HEK293 (cell line): Measurements from ENCODE around the gene VPS13D.

Source experiments
- AEBP2 ChIP-seq: fragments of 450-650 bp; formaldehyde crosslinking; IDR thresholded peaks from 2 replicates; pipeline ENCODE4 v1.5.1; 2016; ENCODE audit warnings: missing biosample characterization, missing genetic modification characterization, borderline replicate concordance
- KLF8 ChIP-seq: fragments of 450-650 bp; formaldehyde crosslinking; IDR thresholded peaks from 2 replicates; pipeline ENCODE4 v1.5.1; 2016; ENCODE audit warnings: missing biosample characterization, missing genetic modification characterization
- REPIN1 ChIP-seq: fragments of 450-650 bp; formaldehyde crosslinking; IDR thresholded peaks from 2 replicates; pipeline ENCODE4 v1.5.1; 2017; ENCODE audit warnings: missing biosample characterization, missing genetic modification characterization, low read depth
- SALL2 ChIP-seq: fragments of 450-650 bp; formaldehyde crosslinking; IDR thresholded peaks from 2 replicates; pipeline ENCODE4 v1.5.0; 2017; ENCODE audit warnings: missing biosample characterization, mild to moderate bottlenecking, missing genetic modification characterization, borderline replicate concordance
- SCRT2 ChIP-seq: fragments of 450-650 bp; formaldehyde crosslinking; IDR thresholded peaks from 2 replicates; pipeline ENCODE4 v1.5.1; 2016; ENCODE audit warnings: missing biosample characterization, missing genetic modification characterization
- WT1 ChIP-seq: fragments of 450-650 bp; formaldehyde crosslinking; IDR thresholded peaks from 2 replicates; pipeline ENCODE4 v1.5.1; 2016; ENCODE audit warnings: missing biosample characterization, missing genetic modification characterization
- YY1 ChIP-seq: fragments of 450-650 bp; formaldehyde crosslinking; IDR thresholded peaks from 2 replicates; pipeline ENCODE4 v1.5.1; 2018; ENCODE audit warnings: missing biosample characterization, missing genetic modification characterization
- ZBTB10 ChIP-seq: fragments of 450-650 bp; formaldehyde crosslinking; IDR thresholded peaks from 2 replicates; pipeline ENCODE4 v1.5.1; 2016; ENCODE audit warnings: missing biosample characterization, missing genetic modification characterization
- ZNF114 ChIP-seq: fragments of 450-650 bp; formaldehyde crosslinking; IDR thresholded peaks from 2 replicates; pipeline ENCODE4 v1.5.0; 2017; ENCODE audit warnings: missing biosample characterization, missing genetic modification characterization
- ZNF140 ChIP-seq: fragments of 450-650 bp; formaldehyde crosslinking; IDR thresholded peaks from 2 replicates; pipeline ENCODE4 v1.5.1; 2016; ENCODE audit warnings: missing biosample characterization, missing genetic modification characterization
- ZNF16 ChIP-seq: fragments of 450-650 bp; formaldehyde crosslinking; IDR thresholded peaks from 2 replicates; pipeline ENCODE4 v1.5.1; 2016; ENCODE audit warnings: low read depth, missing biosample characterization, missing genetic modification characterization
- ZNF221 ChIP-seq: fragments of 450-650 bp; formaldehyde crosslinking; IDR thresholded peaks from 2 replicates; pipeline ENCODE4 v1.5.1; 2017; ENCODE audit warnings: missing biosample characterization, missing genetic modification characterization, borderline replicate concordance
- ZNF266 ChIP-seq: fragments of 450-650 bp; formaldehyde crosslinking; IDR thresholded peaks from 2 replicates; pipeline ENCODE4 v1.5.1; 2016; ENCODE audit warnings: missing biosample characterization, missing genetic modification characterization, low read depth
- ZNF274 ChIP-seq, 2 experiments: fragments of 200-500 bp in 1 of 2; fragments of 450-650 bp in 1 of 2; sonication (Bioruptor generic) in 1 of 2; formaldehyde crosslinking in 1 of 2; IDR thresholded peaks; 2 replicates each; pipeline versions ENCODE4 v1.5.1 to v1.6.1; 2014 to 2016; ENCODE audit warnings: borderline replicate concordance in 1 of 2, inconsistent platforms in 1 of 2, low read length in 1 of 2, missing biosample characterization in 1 of 2, missing genetic modification characterization in 1 of 2
- ZNF350 ChIP-seq: fragments of 450-650 bp; formaldehyde crosslinking; IDR thresholded peaks from 2 replicates; pipeline ENCODE4 v1.5.0; 2017; ENCODE audit warnings: missing biosample characterization, mild to moderate bottlenecking, missing genetic modification characterization
- ZNF354C ChIP-seq: fragments of 450-650 bp; formaldehyde crosslinking; IDR thresholded peaks from 2 replicates; pipeline ENCODE4 v1.5.1; 2016; ENCODE audit warnings: missing biosample characterization, missing genetic modification characterization, low read depth, borderline replicate concordance
- ZNF521 ChIP-seq: fragments of 450-650 bp; formaldehyde crosslinking; IDR thresholded peaks from 2 replicates; pipeline ENCODE4 v1.5.1; 2017; ENCODE audit warnings: missing biosample characterization, mild to moderate bottlenecking, missing genetic modification characterization
- ZNF529 ChIP-seq: fragments of 450-650 bp; formaldehyde crosslinking; IDR thresholded peaks from 2 replicates; pipeline ENCODE4 v1.5.1; 2017; ENCODE audit warnings: missing genetic modification characterization, missing biosample characterization; ENCODE audit not compliant: insufficient replicate concordance
- ZNF549 ChIP-seq: fragments of 450-650 bp; IDR thresholded peaks from 2 replicates; pipeline ENCODE4 v1.5.1; 2018; ENCODE audit warnings: missing biosample characterization, missing genetic modification characterization, mild to moderate bottlenecking, inconsistent platforms, moderate library complexity
- ZNF610 ChIP-seq: fragments of 450-650 bp; formaldehyde crosslinking; IDR thresholded peaks from 2 replicates; pipeline ENCODE4 v1.5.1; 2016; ENCODE audit warnings: missing biosample characterization, missing genetic modification characterization, borderline replicate concordance
- ZNF639 ChIP-seq: fragments of 450-650 bp; formaldehyde crosslinking; IDR thresholded peaks from 2 replicates; pipeline ENCODE4 v1.5.1; 2016; ENCODE audit warnings: missing biosample characterization, missing genetic modification characterization
- ZNF645 ChIP-seq: fragments of 450-650 bp; formaldehyde crosslinking; IDR thresholded peaks from 2 replicates; pipeline ENCODE4; 2016; ENCODE audit warnings: missing biosample characterization, missing genetic modification characterization
- ZNF707 ChIP-seq: fragments of 450-650 bp; formaldehyde crosslinking; IDR thresholded peaks from 2 replicates; pipeline ENCODE4 v1.5.1; 2016; ENCODE audit warnings: missing biosample characterization, missing genetic modification characterization
- ZNF776 ChIP-seq: fragments of 450-650 bp; formaldehyde crosslinking; IDR thresholded peaks from 2 replicates; pipeline ENCODE4 v1.5.0; 2017; ENCODE audit warnings: missing biosample characterization, missing genetic modification characterization, borderline replicate concordance
- ZNF791 ChIP-seq: fragments of 450-650 bp; formaldehyde crosslinking; IDR thresholded peaks from 2 replicates; pipeline ENCODE4 v1.5.1; 2016; ENCODE audit warnings: missing biosample characterization, missing genetic modification characterization
- ZSCAN16 ChIP-seq: fragments of 450-650 bp; formaldehyde crosslinking; IDR thresholded peaks from 2 replicates; pipeline ENCODE4 v1.5.1; 2016; ENCODE audit warnings: missing biosample characterization, missing genetic modification characterization
- ZXDB ChIP-seq: fragments of 450-650 bp; formaldehyde crosslinking; IDR thresholded peaks from 2 replicates; pipeline ENCODE4 v1.5.1; 2016; ENCODE audit warnings: missing biosample characterization, missing genetic modification characterization
- TF ChIP-seq, protein P1 (sequence below): IDR thresholded peaks from 2 replicates; pipeline ENCODE4 v1.6.1; 2011; ENCODE audit warnings: mild to moderate bottlenecking, low read depth, low read length, borderline replicate concordance
- TF ChIP-seq, protein P2 (sequence below): fragments of 450-650 bp; formaldehyde crosslinking; IDR thresholded peaks from 2 replicates; pipeline ENCODE4 v1.5.1; 2017; ENCODE audit warnings: missing biosample characterization, missing genetic modification characterization

Gene VPS13D

GRCh38 chr1:12477936-12478611 lies 248.2 kb downstream of the VPS13D start (continued):
- TF ChIP-seq ZNF140 (tag by site-specific recombination) (no peak), KLF8 (tag by site-specific recombination) (peak; percentile 97), ZNF791 (tag by site-specific recombination) (no peak), SALL2 (tag by site-specific recombination) (no peak), ZNF707 (tag by site-specific recombination) (no peak), ZNF645 (tag by site-specific recombination) (peak; percentile 98), ZNF549 (tag by site-specific recombination) (peak; percentile 53; the same call in 1 of the 2 replicates), REPIN1 (tag by site-specific recombination) (no peak), ZXDB (tag by site-specific recombination) (peak; percentile 99), ZNF529 (tag by site-specific recombination) (no peak), ZNF16 (no peak), ZNF266 (no peak), ZNF350 (tag by site-specific recombination) (no peak; the same call in 1 of the 2 replicates), YY1 (tag by site-specific recombination) (0 out of 2 replicates have a peak, but pooled peaks have one; percentile 40), ZBTB10 (tag by site-specific recombination) (peak; percentile 95), ZNF610 (tag by site-specific recombination) (peak; percentile 95), ZNF521 (tag by site-specific recombination) (no peak), ZNF776 (tag by site-specific recombination) (peak; percentile 32; the same call in 1 of the 2 replicates), ZNF221 (tag by site-specific recombination) (no peak), AEBP2 (tag by site-specific recombination) (no peak), ZNF639 (tag by site-specific recombination) (peak; percentile 96), SCRT2 (peak; percentile 60), ZSCAN16 (tag by site-specific recombination) (peak; percentile 88), ZNF274 (IDR thresholded peaks at IDR 0.05; ENCODE audit: low read length) (no peak), ZNF274 (tag by site-specific recombination; IDR thresholded peaks at IDR 0.05; ENCODE audit: borderline replicate concordance) (no peak), WT1 (tag by site-specific recombination) (peak; percentile 100), ZNF354C (tag by site-specific recombination) (no peak), ZNF114 (tag by site-specific recombination) (no peak)
- TF ChIP-seq, protein P1, sequence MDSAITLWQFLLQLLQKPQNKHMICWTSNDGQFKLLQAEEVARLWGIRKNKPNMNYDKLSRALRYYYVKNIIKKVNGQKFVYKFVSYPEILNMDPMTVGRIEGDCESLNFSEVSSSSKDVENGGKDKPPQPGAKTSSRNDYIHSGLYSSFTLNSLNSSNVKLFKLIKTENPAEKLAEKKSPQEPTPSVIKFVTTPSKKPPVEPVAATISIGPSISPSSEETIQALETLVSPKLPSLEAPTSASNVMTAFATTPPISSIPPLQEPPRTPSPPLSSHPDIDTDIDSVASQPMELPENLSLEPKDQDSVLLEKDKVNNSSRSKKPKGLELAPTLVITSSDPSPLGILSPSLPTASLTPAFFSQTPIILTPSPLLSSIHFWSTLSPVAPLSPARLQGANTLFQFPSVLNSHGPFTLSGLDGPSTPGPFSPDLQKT, result no peak
- TF ChIP-seq, protein P2, sequence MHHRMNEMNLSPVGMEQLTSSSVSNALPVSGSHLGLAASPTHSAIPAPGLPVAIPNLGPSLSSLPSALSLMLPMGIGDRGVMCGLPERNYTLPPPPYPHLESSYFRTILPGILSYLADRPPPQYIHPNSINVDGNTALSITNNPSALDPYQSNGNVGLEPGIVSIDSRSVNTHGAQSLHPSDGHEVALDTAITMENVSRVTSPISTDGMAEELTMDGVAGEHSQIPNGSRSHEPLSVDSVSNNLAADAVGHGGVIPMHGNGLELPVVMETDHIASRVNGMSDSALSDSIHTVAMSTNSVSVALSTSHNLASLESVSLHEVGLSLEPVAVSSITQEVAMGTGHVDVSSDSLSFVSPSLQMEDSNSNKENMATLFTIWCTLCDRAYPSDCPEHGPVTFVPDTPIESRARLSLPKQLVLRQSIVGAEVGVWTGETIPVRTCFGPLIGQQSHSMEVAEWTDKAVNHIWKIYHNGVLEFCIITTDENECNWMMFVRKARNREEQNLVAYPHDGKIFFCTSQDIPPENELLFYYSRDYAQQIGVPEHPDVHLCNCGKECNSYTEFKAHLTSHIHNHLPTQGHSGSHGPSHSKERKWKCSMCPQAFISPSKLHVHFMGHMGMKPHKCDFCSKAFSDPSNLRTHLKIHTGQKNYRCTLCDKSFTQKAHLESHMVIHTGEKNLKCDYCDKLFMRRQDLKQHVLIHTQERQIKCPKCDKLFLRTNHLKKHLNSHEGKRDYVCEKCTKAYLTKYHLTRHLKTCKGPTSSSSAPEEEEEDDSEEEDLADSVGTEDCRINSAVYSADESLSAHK, result peak; percentile 97
